OCI-LY7 (cell line): ENCODE data around the gene RNASET2. TPM values are rescaled to one million over a fixed set of nuclear protein-coding genes. Genes with fewer than 3 reads are reported as not detected.

Experiments
- Bru-seq: library from RNA; stranded (reverse); fragments of 400-500 nt; gene quantifications from one replicate; lab custom pipeline; 2021; lab: Mats Ljungman, UMichigan
- BruChase-seq, 2 experiments: library from RNA; stranded (reverse); fragments of 400-500 nt; gene quantifications; one replicate each; lab custom pipeline; 2021; lab: Mats Ljungman, UMichigan
- BruUV-seq: library from RNA; stranded (reverse); fragments of 400-500 nt; replicated peaks from 2 replicates; lab custom pipeline; 2021; lab: Mats Ljungman, UMichigan
- CTCF ChIA-PET: fragments of 300-600 bp; sonication (Branson Sonifier 250); formaldehyde crosslinking; loops from one replicate; lab custom pipeline; 2022; ENCODE audit warnings: antibody characterized with exemption; ENCODE audit not compliant: unreplicated experiment; lab: Charles Lee
- POLR2A ChIA-PET: fragments of 300-600 bp; sonication (Branson Sonifier 250); formaldehyde crosslinking; loops from one replicate; lab custom pipeline; 2022; ENCODE audit warnings: antibody characterized with exemption; lab: Charles Lee
- DNase-seq: peaks from one replicate; pipeline ENCODE4 v3.0.0-alpha.2; 2015; ENCODE audit warnings: low spot score
- H2AFZ ChIP-seq: fragments of 200-600 bp; sonication (generic), shearing (Covaris generic); 2 replicates; pipeline ENCODE4 v1.6.1; 2014; ENCODE audit warnings: mild to moderate bottlenecking, antibody characterized with exemption, low read length, moderate library complexity
- H3K27ac ChIP-seq: fragments of 200-600 bp; sonication (generic); 2 replicates; pipeline ENCODE4 v1.5.1; 2014; ENCODE audit warnings: mixed run types, low read depth, mild to moderate bottlenecking, moderate library complexity, low read length, inconsistent platforms; ENCODE audit not compliant: poor library complexity, severe bottlenecking
- H3K36me3 ChIP-seq: fragments of 200-600 bp; sonication (generic); 2 replicates; pipeline ENCODE4 v1.6.1; 2014; ENCODE audit warnings: mild to moderate bottlenecking, antibody characterized with exemption, low read length, moderate library complexity, mixed read lengths; ENCODE audit not compliant: insufficient read depth
- H3K4me1 ChIP-seq: fragments of 200-600 bp; sonication (generic); 2 replicates; pipeline ENCODE4 v1.5.1; 2014; ENCODE audit warnings: mild to moderate bottlenecking, low read length; ENCODE audit not compliant: insufficient read depth, poor library complexity, severe bottlenecking
- H3K4me2 ChIP-seq: fragments of 200-600 bp; sonication (generic); 2 replicates; pipeline ENCODE4 v1.6.1; 2014; ENCODE audit warnings: mild to moderate bottlenecking, low read length
- H3K4me3 ChIP-seq: fragments of 200-600 bp; sonication (generic); 2 replicates; pipeline ENCODE4 v1.5.1; 2014; ENCODE audit warnings: mild to moderate bottlenecking, low read depth, low read length; ENCODE audit not compliant: poor library complexity, severe bottlenecking
- H3K79me2 ChIP-seq: fragments of 200-600 bp; sonication (generic); 2 replicates; pipeline ENCODE4 v1.6.1; 2016; ENCODE audit warnings: low read depth, mild to moderate bottlenecking, low read length, moderate library complexity, mixed read lengths; ENCODE audit not compliant: insufficient read depth
- H3K9me2 ChIP-seq: fragments of 200-600 bp; sonication (generic); 2 replicates; pipeline ENCODE4 v1.6.1; 2016; ENCODE audit warnings: mild to moderate bottlenecking, low read length, mixed read lengths; ENCODE audit not compliant: insufficient read depth
- H3K9me3 ChIP-seq: fragments of 200-600 bp; sonication (generic); 2 replicates; pipeline ENCODE4 v1.6.1; 2014; ENCODE audit warnings: mild to moderate bottlenecking, mixed run types, low read length, mixed read lengths
- H4K20me1 ChIP-seq: fragments of 200-600 bp; sonication (generic); 2 replicates; pipeline ENCODE4 v1.6.1; 2014; ENCODE audit warnings: mild to moderate bottlenecking, antibody characterized with exemption, low read length, moderate library complexity, mixed read lengths; ENCODE audit not compliant: insufficient read depth
- EZH2phosphoT487 ChIP-seq: fragments of 200-600 bp; sonication (generic); IDR thresholded peaks from 2 replicates; pipeline ENCODE4 v1.6.1; 2018; ENCODE audit warnings: low read depth, borderline replicate concordance, mild to moderate bottlenecking, mixed run types, antibody characterized with exemption, low read length, moderate library complexity, mixed read lengths
- intact Hi-C: fragments of 100-400 bp; cut with micrococcal nuclease; formaldehyde crosslinking; loops from one replicate; pipeline ENCODE4 v1.10.0; 2022; ENCODE audit not compliant: unreplicated experiment
- long read RNA-seq: library from polyadenylated mRNA; stranded (forward); transcript quantifications from one replicate; pipeline ENCODE4 v2.0.0, GENCODE V29; 2022
- total RNA-seq, 2 experiments: library from RNA; depleted of rRNA in 1 of 2; stranded (reverse); fragments of >200 nt in 1 of 2; shearing (Covaris generic) in 1 of 2; gene quantifications; 2 replicates each; pipeline ENCODE4 v1.2.3, GENCODE V29; 2014 to 2022
- TF ChIP-seq, protein P1 (sequence below): fragments of 200-600 bp; sonication (generic); conservative IDR thresholded peaks from 2 replicates; pipeline ENCODE4 v1.5.1; 2014; ENCODE audit warnings: mild to moderate bottlenecking, antibody characterized with exemption, low read length, moderate library complexity, mixed read lengths

Gene RNASET2, protein sequence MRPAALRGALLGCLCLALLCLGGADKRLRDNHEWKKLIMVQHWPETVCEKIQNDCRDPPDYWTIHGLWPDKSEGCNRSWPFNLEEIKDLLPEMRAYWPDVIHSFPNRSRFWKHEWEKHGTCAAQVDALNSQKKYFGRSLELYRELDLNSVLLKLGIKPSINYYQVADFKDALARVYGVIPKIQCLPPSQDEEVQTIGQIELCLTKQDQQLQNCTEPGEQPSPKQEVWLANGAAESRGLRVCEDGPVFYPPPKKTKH
- total RNA-seq (2014; rRNA removed; shearing (Covaris generic)) (71.7 and 87.1 TPM in 2 replicates), total RNA-seq (2022) (73.0 and 105 TPM in 2 replicates), Bru-seq, nascent RNA (percentile 81 among the genes with signal in this experiment), BruChase-seq, experiment 1, labeled RNA remaining after a 6-hour chase (percentile 92 among the genes with signal in this experiment), BruChase-seq, experiment 2, labeled RNA remaining after a 2-hour chase (percentile 89 among the genes with signal in this experiment)
- long read RNA-seq, transcript RNASET2-210 (9 exons, 1,375 nt), result major isoform, 70 of 99 reads
- long read RNA-seq, partial matches to known transcripts, result 2 of 99 reads
- long read RNA-seq, other reads (novel, unspliced or antisense), result 25 of 99 reads

DNA sequence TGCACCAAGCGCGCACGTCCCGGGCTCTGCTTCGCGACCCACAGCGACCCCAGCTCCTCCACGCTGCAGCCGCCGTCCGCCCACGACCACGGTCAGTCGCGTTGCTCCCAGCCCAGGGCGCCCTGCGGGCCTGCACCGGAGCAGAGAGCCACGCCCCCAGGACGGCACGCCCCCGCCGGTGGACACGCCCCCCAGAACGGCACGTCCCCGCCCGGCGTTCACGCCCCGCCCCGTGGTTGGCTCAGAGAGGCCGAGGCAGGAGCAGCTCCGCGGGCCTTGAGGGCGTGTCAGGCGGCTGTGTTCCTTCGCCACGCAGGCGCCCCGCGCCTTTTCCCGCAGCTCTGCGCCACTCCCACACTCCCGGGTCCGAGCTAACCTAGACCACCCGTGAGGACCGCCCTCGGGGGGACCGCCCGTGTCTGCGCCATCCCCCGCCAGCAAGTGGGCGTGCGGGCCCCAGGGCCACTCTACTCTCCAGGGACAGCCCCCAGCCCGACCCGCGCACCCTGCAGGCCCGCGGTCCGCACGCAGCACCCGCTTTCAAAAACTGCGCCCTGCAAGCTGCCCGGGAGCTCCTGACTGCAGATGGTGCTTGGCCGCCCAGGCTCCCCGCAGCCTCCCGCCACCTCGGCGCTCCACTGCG, at the start of gene RNASET2:
RNASET2 (minus strand) TSS at position 107 of the 643 bp plus-strand sequence. CDS start 368 bp downstream, outside the sequence.
- intact Hi-C loops, result loop anchor here (1.0 to 10.0 kb wide), 3 partner anchors 42 to 612 kb away; partner anchors contain the start of genes CEP43 and SFT2D1
- H3K79me2 ChIP-seq, result peaks cover 31% of the 10 kb centered on the region; the same call in 1 of the 2 replicates
- peak within 1 kb of the TSS; percentile 87 for H3K27ac ChIP-seq
- H3K36me3 ChIP-seq, result peaks cover 7% of the 10 kb centered on the region; the same call in 1 of the 2 replicates
- peaks cover 74% of the 10 kb centered on the region for H3K4me1 ChIP-seq
- BruUV-seq, result no TSS peak
- H3K4me2 ChIP-seq, result peak within 1 kb of the TSS; percentile 96
- peak within 1 kb of the TSS; percentile 79 for H3K4me3 ChIP-seq
- peak; percentile 93 for DNase-seq
- peak within 1 kb of the TSS; percentile 38; the same call in 1 of the 2 replicates for H2AFZ ChIP-seq
- ChIA-PET CTCF (interaction anchor here (0.6 to 1.3 kb wide), 2 partner anchors 167 to 209 kb away, joined by 3 to 22 read pairs; partner anchors contain the start of gene CCR6), POLR2A (interaction anchor here (0.6 to 1.8 kb wide), 6 partner anchors 8 to 183 kb away, joined by 3 to 7 read pairs (median 4); no protein-coding TSS in a partner anchor)
- no peaks in the 10 kb centered on the region for H3K9me2 ChIP-seq
- no peaks in the 10 kb centered on the region for H3K9me3 ChIP-seq
- no peaks in the 10 kb centered on the region for H4K20me1 ChIP-seq
- no peak for TF ChIP-seq EZH2phosphoT487
- TF ChIP-seq, protein P1, sequence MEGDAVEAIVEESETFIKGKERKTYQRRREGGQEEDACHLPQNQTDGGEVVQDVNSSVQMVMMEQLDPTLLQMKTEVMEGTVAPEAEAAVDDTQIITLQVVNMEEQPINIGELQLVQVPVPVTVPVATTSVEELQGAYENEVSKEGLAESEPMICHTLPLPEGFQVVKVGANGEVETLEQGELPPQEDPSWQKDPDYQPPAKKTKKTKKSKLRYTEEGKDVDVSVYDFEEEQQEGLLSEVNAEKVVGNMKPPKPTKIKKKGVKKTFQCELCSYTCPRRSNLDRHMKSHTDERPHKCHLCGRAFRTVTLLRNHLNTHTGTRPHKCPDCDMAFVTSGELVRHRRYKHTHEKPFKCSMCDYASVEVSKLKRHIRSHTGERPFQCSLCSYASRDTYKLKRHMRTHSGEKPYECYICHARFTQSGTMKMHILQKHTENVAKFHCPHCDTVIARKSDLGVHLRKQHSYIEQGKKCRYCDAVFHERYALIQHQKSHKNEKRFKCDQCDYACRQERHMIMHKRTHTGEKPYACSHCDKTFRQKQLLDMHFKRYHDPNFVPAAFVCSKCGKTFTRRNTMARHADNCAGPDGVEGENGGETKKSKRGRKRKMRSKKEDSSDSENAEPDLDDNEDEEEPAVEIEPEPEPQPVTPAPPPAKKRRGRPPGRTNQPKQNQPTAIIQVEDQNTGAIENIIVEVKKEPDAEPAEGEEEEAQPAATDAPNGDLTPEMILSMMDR, result no peak

DNA sequence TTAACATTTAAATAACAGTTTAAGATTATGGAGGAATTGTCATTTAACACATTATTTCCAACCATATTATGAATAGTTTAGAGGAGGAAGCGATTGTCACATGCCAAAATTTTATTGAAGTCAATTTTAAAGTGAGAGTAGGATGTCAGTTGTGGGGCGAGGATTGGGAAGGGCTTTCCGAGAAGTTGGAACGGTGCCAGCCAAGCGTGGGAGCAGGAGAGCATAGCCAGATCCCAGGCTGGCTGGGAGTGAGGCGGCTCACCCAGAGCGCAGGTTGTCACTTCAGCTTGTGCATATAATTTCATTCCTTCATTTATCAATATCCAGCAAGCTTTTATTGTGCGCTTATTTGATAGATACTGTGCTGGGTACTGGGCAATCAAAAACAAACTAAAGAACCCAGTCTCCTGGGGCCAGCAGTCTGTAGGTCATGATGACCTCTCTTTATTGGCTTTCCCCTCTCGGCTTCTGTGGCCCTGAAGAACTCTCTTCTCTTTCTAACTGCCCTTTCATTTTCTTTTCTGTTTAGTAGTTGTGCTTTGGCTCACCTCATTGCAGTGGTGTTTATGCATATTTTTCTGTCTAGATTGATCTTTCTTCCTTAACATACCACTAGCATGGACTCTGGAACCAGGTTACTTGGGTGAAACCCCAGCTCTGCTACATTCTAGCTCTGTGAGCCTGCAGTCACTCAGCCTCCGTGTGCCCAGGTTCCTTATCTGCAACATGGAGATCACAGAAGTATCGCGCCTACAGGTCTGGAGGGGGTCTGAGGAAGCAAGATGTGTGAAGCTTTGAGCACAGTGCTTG, 49.2 kb upstream of the RNASET2 start:
- Histone ChIP-seq H3K79me2 (peaks cover 38% of the 10 kb centered on the region; the same call in 1 of the 2 replicates), H3K9me2 (no peaks in the 10 kb centered on the region), H4K20me1 (0 out of 2 replicates have a peak, but pooled peaks cover 4% of the 10 kb centered on the region), H3K36me3 (peaks cover 96% of the 10 kb centered on the region), H3K27ac (no peak overlapping the region), H3K4me2 (no peak overlapping the region), H3K4me1 (peaks cover 20% of the 10 kb centered on the region), H3K9me3 (no peaks in the 10 kb centered on the region), H3K4me3 (no peak overlapping the region), H2AFZ (no peak overlapping the region)
- DNase-seq, result no peak
- BruUV-seq, result no TSS peak
- TF ChIP-seq, protein P1, result no peak
- TF ChIP-seq EZH2phosphoT487, result no peak
- intact Hi-C loops, result no loop called here
- ChIA-PET POLR2A (interaction anchor here (0.6 to 1.8 kb wide), 4 partner anchors 9 to 55 kb away, joined by 3 to 5 read pairs (median 3); no protein-coding TSS in a partner anchor), CTCF (no interaction called here)
